ENCODE results near the gene PIEZO2. TPM values are rescaled to one million over a fixed set of nuclear protein-coding genes. Genes with fewer than 3 reads are reported as not detected.

PIEZO2 gene
- total and polyA plus RNA-seq, 12 donors = 0.07 to 1.4 (median 0.25) TPM; not detected in 1

DNA sequence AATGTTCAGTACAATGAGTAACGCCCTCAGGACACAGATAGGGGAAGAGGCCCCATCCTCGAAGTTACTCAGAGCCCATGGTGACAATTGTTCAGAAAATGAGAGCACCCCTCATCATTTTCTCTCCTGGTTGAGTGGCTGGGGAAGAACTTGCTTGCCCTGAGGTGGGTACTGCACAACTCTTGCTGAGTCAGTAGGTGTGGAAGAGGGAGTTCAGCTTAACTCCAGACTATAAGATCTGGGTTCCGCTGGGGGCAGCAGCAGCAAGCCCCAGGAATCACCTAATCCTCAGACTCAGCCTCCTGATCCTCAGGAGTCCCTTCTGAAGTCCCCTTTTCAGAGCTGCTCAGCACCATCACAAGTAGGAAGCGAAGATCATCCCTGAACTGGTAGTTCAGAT, 123.7 kb downstream of the PIEZO2 start:
- intact Hi-C loops (cut with DNase I) = no loop called here
- peaks cover 0 to 5% (median 0%) of the 10 kb centered on the region in 11 donors for H3K9me3 ChIP-seq
- no peak overlapping the region for H3K27ac ChIP-seq

DNA sequence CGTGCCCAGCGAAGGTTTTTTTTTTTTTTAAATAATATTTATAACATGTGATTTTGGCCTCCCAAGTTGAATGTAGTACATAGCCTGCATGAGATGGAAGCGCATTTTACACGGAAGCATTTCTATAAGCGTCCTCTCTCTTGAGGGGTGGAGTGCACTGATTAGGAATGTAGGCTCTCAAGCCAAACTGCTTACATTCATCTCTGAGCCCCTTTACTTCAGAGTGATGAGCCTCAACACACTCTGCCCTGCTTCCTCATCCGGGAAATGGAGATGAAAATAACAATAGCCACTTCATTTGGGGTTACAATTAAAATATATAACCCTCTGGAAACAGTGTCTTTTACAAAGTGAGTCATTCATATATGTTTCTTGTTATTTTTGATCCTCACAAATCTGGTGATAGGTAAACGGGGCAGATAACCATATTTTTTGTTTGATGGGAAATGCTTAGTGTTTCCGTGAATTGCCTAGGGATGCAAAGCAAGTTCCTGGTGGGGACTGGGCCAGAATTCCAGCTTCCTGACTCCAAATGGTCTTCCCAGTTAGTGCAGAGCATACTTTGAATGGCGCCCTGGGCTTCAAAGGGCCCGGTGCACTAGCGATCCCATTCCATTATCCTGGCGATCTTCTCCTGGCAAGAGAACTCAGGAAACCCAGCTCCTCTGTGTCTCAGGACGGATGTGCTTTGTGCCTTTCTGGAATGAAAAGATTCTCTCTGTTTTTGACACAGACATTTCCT, 124.3 kb downstream of the PIEZO2 start:
- no peak overlapping the region for H3K27ac ChIP-seq
- DNase-seq = peak in 1 of 2 donors; percentile 13
- WGBS, 2 donors = 70 to 72% methylated on average over 13 of the region's 13 CpGs
- H3K27me3 ChIP-seq = peaks cover 0 to 6% (median 0%) of the 10 kb centered on the region in 7 donors
- H3K4me3 ChIP-seq = no peak overlapping the region
- TF ChIP-seq, protein P1, sequence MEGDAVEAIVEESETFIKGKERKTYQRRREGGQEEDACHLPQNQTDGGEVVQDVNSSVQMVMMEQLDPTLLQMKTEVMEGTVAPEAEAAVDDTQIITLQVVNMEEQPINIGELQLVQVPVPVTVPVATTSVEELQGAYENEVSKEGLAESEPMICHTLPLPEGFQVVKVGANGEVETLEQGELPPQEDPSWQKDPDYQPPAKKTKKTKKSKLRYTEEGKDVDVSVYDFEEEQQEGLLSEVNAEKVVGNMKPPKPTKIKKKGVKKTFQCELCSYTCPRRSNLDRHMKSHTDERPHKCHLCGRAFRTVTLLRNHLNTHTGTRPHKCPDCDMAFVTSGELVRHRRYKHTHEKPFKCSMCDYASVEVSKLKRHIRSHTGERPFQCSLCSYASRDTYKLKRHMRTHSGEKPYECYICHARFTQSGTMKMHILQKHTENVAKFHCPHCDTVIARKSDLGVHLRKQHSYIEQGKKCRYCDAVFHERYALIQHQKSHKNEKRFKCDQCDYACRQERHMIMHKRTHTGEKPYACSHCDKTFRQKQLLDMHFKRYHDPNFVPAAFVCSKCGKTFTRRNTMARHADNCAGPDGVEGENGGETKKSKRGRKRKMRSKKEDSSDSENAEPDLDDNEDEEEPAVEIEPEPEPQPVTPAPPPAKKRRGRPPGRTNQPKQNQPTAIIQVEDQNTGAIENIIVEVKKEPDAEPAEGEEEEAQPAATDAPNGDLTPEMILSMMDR (IDR thresholded peaks at IDR 0.05) = no peak
- peaks cover 0 to 5% (median 0%) of the 10 kb centered on the region in 11 donors for H3K9me3 ChIP-seq
- intact Hi-C loops (cut with DNase I) = no loop called here
- ATAC-seq = peak in 5 of 8 donors; percentile 25 to 47 (median 37)
- H3K4me1 ChIP-seq = peaks cover 0 to 6% (median 0%) of the 10 kb centered on the region in 9 donors
- no peaks in the 10 kb centered on the region for H3K36me3 ChIP-seq

More for the DNA sequence above, 123.7 kb downstream of the PIEZO2 start:
- Histone ChIP-seq H3K27me3 (peaks cover 0 to 6% (median 0%) of the 10 kb centered on the region in 7 donors), H3K4me1 (peaks cover 0 to 6% (median 0%) of the 10 kb centered on the region in 9 donors), H3K4me3 (no peak overlapping the region), H3K36me3 (no peaks in the 10 kb centered on the region)
- ATAC-seq = no peak
- WGBS, 2 donors = 71 to 76% methylated on average over 4 of the region's 4 CpGs
- TF ChIP-seq, protein P1 (IDR thresholded peaks at IDR 0.05) = no peak
- DNase-seq = no peak

DNA sequence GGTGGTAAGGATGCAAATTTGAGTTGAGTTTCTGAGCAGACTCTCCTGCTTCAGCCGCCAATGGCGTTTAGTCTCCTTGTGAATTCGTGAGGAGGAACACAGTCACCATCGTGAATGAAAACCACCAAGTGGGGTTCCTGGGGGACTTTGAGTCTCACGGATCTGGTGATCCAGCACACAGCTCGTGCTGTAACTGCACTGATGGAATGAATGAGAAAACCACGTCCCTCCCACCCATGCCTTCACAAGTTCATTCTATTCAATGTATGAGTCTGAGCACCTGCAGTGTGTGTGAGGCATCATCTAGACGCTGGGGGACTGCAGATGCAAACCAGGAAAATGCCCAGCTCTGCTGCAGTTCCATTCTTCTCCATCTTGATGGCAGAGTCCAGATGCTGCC, 127.9 kb downstream of the PIEZO2 start:
- 79 to 91% methylated on average over 8 of the region's 8 CpGs for WGBS, 2 donors
- no peak for DNase-seq
- ATAC-seq = no peak

DNA sequence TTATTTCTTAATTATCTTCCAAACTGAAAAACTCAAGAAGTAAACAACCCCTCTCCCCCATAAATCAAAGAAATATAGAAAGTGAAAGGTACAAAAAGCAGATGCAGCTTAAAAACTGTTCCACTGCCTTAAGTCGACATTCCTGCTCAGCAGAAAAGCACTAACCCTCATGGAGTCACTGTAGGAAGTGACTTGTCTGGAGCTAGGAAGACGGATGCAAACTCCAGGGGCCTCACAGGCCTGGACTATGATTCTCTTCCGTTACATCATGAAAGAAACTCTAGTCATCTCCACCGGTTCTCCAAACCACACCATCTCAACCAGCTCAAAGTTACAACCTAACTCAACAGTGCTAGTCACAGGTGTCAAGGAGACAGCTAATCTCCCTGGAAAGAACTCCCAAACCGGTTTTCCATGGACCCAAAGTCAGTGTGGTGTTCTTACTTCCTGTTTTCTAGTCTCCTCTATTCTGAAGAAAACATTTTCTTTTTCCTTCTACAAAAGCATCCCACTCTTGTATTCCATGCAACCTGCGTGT, 128.4 kb downstream of the PIEZO2 start:
- H3K27me3 ChIP-seq = peaks cover 0 to 4% (median 0%) of the 10 kb centered on the region in 7 donors
- intact Hi-C loops (cut with DNase I) = no loop called here
- ATAC-seq = no peak
- H3K4me3 ChIP-seq = no peak overlapping the region
- no peak overlapping the region for H3K27ac ChIP-seq
- TF ChIP-seq, protein P1 (IDR thresholded peaks at IDR 0.05) = no peak
- no peaks in the 10 kb centered on the region for H3K36me3 ChIP-seq
- H3K4me1 ChIP-seq = no peaks in the 10 kb centered on the region
- 82 to 83% methylated on average over 6 of the region's 6 CpGs for WGBS, 2 donors
- H3K9me3 ChIP-seq = no peaks in the 10 kb centered on the region
- DNase-seq = no peak

More for the DNA sequence above, 127.9 kb downstream of the PIEZO2 start:
- Histone ChIP-seq H3K4me3 (no peak overlapping the region), H3K4me1 (no peaks in the 10 kb centered on the region), H3K27me3 (peaks cover 0 to 5% (median 0%) of the 10 kb centered on the region in 7 donors), H3K27ac (no peak overlapping the region), H3K9me3 (no peaks in the 10 kb centered on the region), H3K36me3 (no peaks in the 10 kb centered on the region)
- intact Hi-C loops (cut with DNase I) = no loop called here
- TF ChIP-seq, protein P1 (IDR thresholded peaks at IDR 0.05) = no peak
